Osteocyte (in vitro differentiated cells): Measurements from ENCODE around the gene RNF175. TPM values are rescaled to one million over a fixed set of nuclear protein-coding genes. Genes with fewer than 3 reads are reported as not detected.
A peak's percentile ranks its signal among the peaks of the same experiment; 100 is the strongest.

Experiments
- DNase-seq: peaks from one replicate; pipeline ENCODE4 v3.0.0; 2021; ENCODE audit warnings: mixed read lengths; ENCODE audit not compliant: unreplicated experiment; ENCODE audit errors: extremely low spot score
- H3K27ac Mint-ChIP-seq: one replicate; pipeline ENCODE4 v1.8.0; 2021; ENCODE audit warnings: mild to moderate bottlenecking, mixed read lengths; ENCODE audit not compliant: unreplicated experiment
- H3K27me3 Mint-ChIP-seq: one replicate; pipeline ENCODE4 v1.8.0; 2021; ENCODE audit warnings: mixed read lengths; ENCODE audit not compliant: unreplicated experiment
- H3K36me3 Mint-ChIP-seq: one replicate; pipeline ENCODE4 v1.8.0; 2021; ENCODE audit warnings: mixed read lengths; ENCODE audit not compliant: unreplicated experiment
- H3K4me1 Mint-ChIP-seq: one replicate; pipeline ENCODE4 v1.8.0; 2021; ENCODE audit warnings: mixed read lengths; ENCODE audit not compliant: unreplicated experiment
- H3K4me3 Mint-ChIP-seq: one replicate; pipeline ENCODE4 v1.8.0; 2021; ENCODE audit warnings: mild to moderate bottlenecking, moderate library complexity, mixed read lengths; ENCODE audit not compliant: unreplicated experiment
- H3K9me3 Mint-ChIP-seq: one replicate; pipeline ENCODE4 v1.8.0; 2021; ENCODE audit warnings: mixed read lengths; ENCODE audit not compliant: unreplicated experiment
- total RNA-seq: library from RNA; stranded (reverse); gene quantifications from 2 replicates; pipeline ENCODE4 v1.2.1, GENCODE V29; 2021
- TF ChIP-seq, protein P1 (sequence below): fragments of 200-600 bp; sonication (generic); IDR thresholded peaks from 2 replicates; pipeline ENCODE4 v1.5.0; 2021; ENCODE audit warnings: antibody characterized with exemption, mild to moderate bottlenecking, moderate library complexity

Gene RNF175
- total RNA-seq, 1 donor from 2014 or later = 0.32 TPM

DNA sequence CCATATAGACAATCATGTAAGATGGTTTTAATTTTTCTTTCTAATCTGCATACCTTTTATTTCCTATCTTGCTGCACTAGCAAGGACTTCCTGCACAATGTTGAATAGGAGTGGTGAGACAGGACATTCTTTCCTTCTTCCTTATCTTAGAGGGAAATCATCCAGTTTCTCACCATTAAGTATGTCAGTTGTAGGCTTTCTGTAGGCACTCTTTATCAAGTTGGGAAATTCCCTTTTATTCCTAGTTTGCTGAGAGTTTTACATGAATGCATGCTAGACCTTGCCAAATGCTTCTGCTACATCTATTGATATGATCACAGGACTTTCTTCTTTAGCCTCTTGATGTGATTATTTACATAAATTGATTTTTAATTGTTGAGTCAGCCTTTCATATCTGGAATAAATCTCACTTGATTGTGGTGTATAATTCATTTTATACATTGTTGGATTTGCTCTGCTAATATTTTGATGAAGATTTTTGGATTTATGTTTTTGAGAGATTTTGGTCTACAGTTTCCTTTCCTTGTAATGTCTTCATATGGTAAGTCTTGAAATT, 23.8 kb downstream of the RNF175 start:
- Mint-ChIP-seq H3K4me3 (no peak overlapping the region), H3K9me3 (peaks cover 9% of the 10 kb centered on the region), H3K36me3 (no peaks in the 10 kb centered on the region), H3K27me3 (peaks cover 2% of the 10 kb centered on the region), H3K4me1 (peaks cover 19% of the 10 kb centered on the region), H3K27ac (no peak overlapping the region)
- TF ChIP-seq, protein P1, sequence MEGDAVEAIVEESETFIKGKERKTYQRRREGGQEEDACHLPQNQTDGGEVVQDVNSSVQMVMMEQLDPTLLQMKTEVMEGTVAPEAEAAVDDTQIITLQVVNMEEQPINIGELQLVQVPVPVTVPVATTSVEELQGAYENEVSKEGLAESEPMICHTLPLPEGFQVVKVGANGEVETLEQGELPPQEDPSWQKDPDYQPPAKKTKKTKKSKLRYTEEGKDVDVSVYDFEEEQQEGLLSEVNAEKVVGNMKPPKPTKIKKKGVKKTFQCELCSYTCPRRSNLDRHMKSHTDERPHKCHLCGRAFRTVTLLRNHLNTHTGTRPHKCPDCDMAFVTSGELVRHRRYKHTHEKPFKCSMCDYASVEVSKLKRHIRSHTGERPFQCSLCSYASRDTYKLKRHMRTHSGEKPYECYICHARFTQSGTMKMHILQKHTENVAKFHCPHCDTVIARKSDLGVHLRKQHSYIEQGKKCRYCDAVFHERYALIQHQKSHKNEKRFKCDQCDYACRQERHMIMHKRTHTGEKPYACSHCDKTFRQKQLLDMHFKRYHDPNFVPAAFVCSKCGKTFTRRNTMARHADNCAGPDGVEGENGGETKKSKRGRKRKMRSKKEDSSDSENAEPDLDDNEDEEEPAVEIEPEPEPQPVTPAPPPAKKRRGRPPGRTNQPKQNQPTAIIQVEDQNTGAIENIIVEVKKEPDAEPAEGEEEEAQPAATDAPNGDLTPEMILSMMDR = no peak
- no peak for DNase-seq

DNA sequence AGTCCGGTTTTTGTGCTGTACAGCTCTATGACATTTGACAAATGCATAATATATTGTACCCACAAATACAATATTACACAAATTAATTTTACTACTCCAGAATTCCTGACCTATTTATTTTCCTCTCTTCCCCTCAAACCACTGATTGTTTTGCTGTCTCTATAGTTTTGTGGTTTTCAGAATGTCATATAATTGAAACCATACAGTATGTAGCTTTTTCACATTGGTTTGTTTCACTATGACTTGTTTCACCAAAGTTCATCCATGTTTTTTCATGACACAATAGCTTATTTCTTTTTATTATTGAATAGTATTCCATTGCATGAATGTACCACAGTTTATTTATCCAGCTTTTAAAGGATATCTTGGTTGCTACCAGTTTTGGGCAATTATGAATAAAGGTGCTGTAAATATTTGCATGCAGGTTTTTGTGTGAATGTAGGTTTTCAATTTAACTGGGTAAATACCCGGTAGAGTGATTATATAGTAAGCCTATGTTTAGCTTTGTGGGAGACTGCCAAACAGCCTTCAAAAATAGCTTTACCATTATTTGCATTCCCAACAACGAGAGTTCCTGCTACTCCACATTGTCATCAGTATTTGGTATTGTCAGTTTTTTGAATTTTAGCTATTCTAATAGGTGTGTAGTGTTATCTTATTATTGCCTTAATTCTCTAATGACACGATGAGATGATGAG, 25.9 kb downstream of the RNF175 start:
- Mint-ChIP-seq H3K4me1 (peaks cover 22% of the 10 kb centered on the region), H3K36me3 (no peaks in the 10 kb centered on the region), H3K4me3 (no peak overlapping the region), H3K27me3 (no peaks in the 10 kb centered on the region), H3K27ac (no peak overlapping the region), H3K9me3 (peaks cover 5% of the 10 kb centered on the region)
- TF ChIP-seq, protein P1 = no peak
- no peak for DNase-seq

DNA sequence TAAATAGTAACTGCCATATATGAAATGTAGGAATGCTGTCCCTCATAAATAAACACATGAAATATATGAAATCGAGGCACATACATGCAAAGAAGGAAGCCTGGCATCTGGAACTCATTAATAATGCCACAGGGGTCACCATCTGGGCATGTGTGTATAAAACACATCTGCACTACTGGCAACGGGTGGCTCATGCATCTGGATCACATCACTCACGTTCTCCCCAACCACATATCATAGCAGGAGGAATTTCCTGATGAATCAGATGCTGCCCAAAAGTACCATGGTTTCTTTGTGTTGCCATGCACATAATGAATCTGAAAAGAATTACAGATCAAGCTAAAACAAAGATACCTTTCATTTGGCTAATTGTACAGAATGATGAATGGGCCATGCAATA, 28.6 kb downstream of the RNF175 start:
- no peak for DNase-seq
- H3K4me1 Mint-ChIP-seq = peaks cover 22% of the 10 kb centered on the region
- H3K4me3 Mint-ChIP-seq = no peak overlapping the region
- H3K27ac Mint-ChIP-seq = peak overlapping the region; percentile 76
- no peaks in the 10 kb centered on the region for H3K9me3 Mint-ChIP-seq
- no peaks in the 10 kb centered on the region for H3K36me3 Mint-ChIP-seq
- TF ChIP-seq, protein P1 = no peak
- H3K27me3 Mint-ChIP-seq = peaks cover 4% of the 10 kb centered on the region

DNA sequence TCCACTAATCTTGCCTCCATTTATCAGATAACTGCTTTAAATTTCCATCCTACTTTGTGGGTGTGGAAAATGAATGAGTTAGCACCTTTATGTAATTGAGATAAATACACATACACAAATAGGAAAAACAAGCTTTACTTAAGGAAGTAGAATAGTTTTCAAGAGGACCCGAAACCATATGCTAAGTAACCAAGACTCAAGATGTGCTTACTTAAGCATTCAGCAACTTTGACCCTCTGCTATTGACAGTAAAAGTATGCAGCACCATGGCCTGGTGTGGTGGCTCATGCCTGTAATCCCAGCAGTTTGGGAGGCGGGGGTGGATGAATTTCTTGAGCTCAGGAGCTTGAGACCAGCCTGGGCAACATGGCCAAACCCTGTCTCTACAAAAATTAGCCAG, 29.9 kb downstream of the RNF175 start:
- no peak for DNase-seq
- TF ChIP-seq, protein P1 = no peak
- no peak overlapping the region for H3K4me3 Mint-ChIP-seq
- peaks cover 22% of the 10 kb centered on the region for H3K4me1 Mint-ChIP-seq
- H3K9me3 Mint-ChIP-seq = no peaks in the 10 kb centered on the region
- H3K27ac Mint-ChIP-seq = no peak overlapping the region
- H3K27me3 Mint-ChIP-seq = peaks cover 6% of the 10 kb centered on the region
- no peaks in the 10 kb centered on the region for H3K36me3 Mint-ChIP-seq

DNA sequence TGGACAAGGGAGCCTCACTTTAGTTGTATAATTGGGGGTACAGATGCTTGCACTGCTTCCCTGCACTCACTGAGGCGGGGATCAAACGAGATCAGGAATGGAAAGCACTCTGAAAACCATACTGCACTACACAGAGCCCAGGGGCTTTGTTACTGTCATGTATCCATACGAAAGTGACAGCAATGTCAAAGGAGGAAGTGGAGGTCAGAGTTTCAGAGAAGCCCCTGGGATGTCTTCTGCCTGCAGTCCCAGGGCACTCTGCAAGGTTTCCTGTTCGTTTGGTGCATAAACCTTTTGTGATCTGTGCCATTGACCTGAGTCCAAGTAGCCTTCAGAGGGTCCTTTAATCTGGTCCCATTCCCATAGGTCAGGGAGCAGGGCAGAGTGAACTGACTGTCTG, 31.2 kb downstream of the RNF175 start:
- no peak for DNase-seq
- Mint-ChIP-seq H3K27ac (no peak overlapping the region), H3K4me3 (no peak overlapping the region), H3K36me3 (no peaks in the 10 kb centered on the region), H3K9me3 (no peaks in the 10 kb centered on the region), H3K27me3 (peaks cover 6% of the 10 kb centered on the region), H3K4me1 (peaks cover 20% of the 10 kb centered on the region)
- TF ChIP-seq, protein P1 = no peak
